ENCODE measurements around the gene OR3A1. TPM values are rescaled to one million over a fixed set of nuclear protein-coding genes. Genes with fewer than 3 reads are reported as not detected.
"Not testable (repeated sequence)": the region's sequence is repeated elsewhere in the genome, so short reads cannot be mapped to it uniquely, and the experiment has no call there.

Gene OR3A1
- not detected in 3 replicates for total RNA-seq

GRCh38 chr17:3298260-3298659 lies at the start of gene OR3A1:
TSS of gene OR3A1 (minus strand) at chr17:3298360. CDS start at chr17:3292582, 5,778 bp downstream.
- Mint-ChIP-seq H3K27ac (no peak within 1 kb of the TSS), H3K36me3 (no peaks in the 10 kb centered on the region), H3K27me3 (ENCODE audit: low read depth) (no peaks in the 10 kb centered on the region), H3K4me1 (no peaks in the 10 kb centered on the region), H3K4me3 (no peak within 1 kb of the TSS), H3K9me3 (peaks cover 73% of the 10 kb centered on the region)
- DNase-seq (ENCODE audit: low spot score in 2 of 2, unreplicated experiment in 2 of 2), result no peak
- TF ChIP-seq CTCF (IDR thresholded peaks at IDR 0.05; ENCODE audit: unreplicated experiment), result no peak

GRCh38 chr17:3342782-3343181 lies 44.6 kb upstream of the OR3A1 start:
- H3K36me3 Mint-ChIP-seq; H3K27me3 Mint-ChIP-seq (ENCODE audit: low read depth); H3K4me1 Mint-ChIP-seq; DNase-seq (ENCODE audit: low spot score in 2 of 2, unreplicated experiment in 2 of 2); H3K27ac Mint-ChIP-seq; H3K4me3 Mint-ChIP-seq: not testable (repeated sequence)
- peaks cover 71% of the 10 kb centered on the region for H3K9me3 Mint-ChIP-seq

GRCh38 chr17:3335876-3336275 lies 37.7 kb upstream of the OR3A1 start:
- Mint-ChIP-seq H3K9me3 (peaks cover 58% of the 10 kb centered on the region), H3K4me1 (no peaks in the 10 kb centered on the region), H3K36me3 (peaks cover 2% of the 10 kb centered on the region), H3K27me3 (ENCODE audit: low read depth) (no peaks in the 10 kb centered on the region), H3K4me3 (no peak overlapping the region), H3K27ac (no peak overlapping the region)
- DNase-seq (ENCODE audit: low spot score in 2 of 2, unreplicated experiment in 2 of 2), result no peak
- no peak for TF ChIP-seq CTCF (IDR thresholded peaks at IDR 0.05; ENCODE audit: unreplicated experiment)

- H3K27me3 Mint-ChIP-seq (ENCODE audit: low read depth), result no peaks in the 10 kb centered on the region
- no peaks in the 10 kb centered on the region for H3K4me1 Mint-ChIP-seq
- H3K9me3 Mint-ChIP-seq, result peaks cover 70% of the 10 kb centered on the region
- no peak for DNase-seq (ENCODE audit: low spot score in 2 of 2, unreplicated experiment in 2 of 2)
- TF ChIP-seq CTCF (IDR thresholded peaks at IDR 0.05; ENCODE audit: unreplicated experiment), result no peak
- no peak overlapping the region for H3K4me3 Mint-ChIP-seq
- no peak overlapping the region for H3K27ac Mint-ChIP-seq
- no peaks in the 10 kb centered on the region for H3K36me3 Mint-ChIP-seq
Measured at GRCh38 chr17:3318336-3318735, 20.2 kb upstream of the OR3A1 start.

GRCh38 chr17:3316836-3317235 lies 18.7 kb upstream of the OR3A1 start:
- Mint-ChIP-seq H3K36me3 (no peaks in the 10 kb centered on the region), H3K4me1 (no peaks in the 10 kb centered on the region), H3K4me3 (no peak overlapping the region), H3K9me3 (peaks cover 69% of the 10 kb centered on the region), H3K27me3 (ENCODE audit: low read depth) (no peaks in the 10 kb centered on the region), H3K27ac (no peak overlapping the region)
- DNase-seq (ENCODE audit: low spot score in 2 of 2, unreplicated experiment in 2 of 2), result no peak
- TF ChIP-seq CTCF (IDR thresholded peaks at IDR 0.05; ENCODE audit: unreplicated experiment), result no peak

GRCh38 chr17:3308603-3309002 lies 10.4 kb upstream of the OR3A1 start:
- no peaks in the 10 kb centered on the region for H3K27me3 Mint-ChIP-seq (ENCODE audit: low read depth)
- no peak for DNase-seq (ENCODE audit: low spot score in 2 of 2, unreplicated experiment in 2 of 2)
- H3K36me3 Mint-ChIP-seq, result no peaks in the 10 kb centered on the region
- H3K4me1 Mint-ChIP-seq, result no peaks in the 10 kb centered on the region
- no peak overlapping the region for H3K27ac Mint-ChIP-seq
- H3K4me3 Mint-ChIP-seq, result no peak overlapping the region
- peaks cover 79% of the 10 kb centered on the region for H3K9me3 Mint-ChIP-seq
- TF ChIP-seq CTCF (IDR thresholded peaks at IDR 0.05; ENCODE audit: unreplicated experiment), result no peak
